H1 (cell line): ENCODE data around the gene CHPF2. TPM values are rescaled to one million over a fixed set of nuclear protein-coding genes. Genes with fewer than 3 reads are reported as not detected.

Source experiments
- CTCF ChIA-PET: fragments of 300-600 bp; sonication (Branson Sonifier 250); formaldehyde crosslinking; loops from one replicate; lab custom pipeline; 2021; ENCODE audit not compliant: partially characterized antibody; lab: Charles Lee
- POLR2A ChIA-PET: fragments of 300-600 bp; sonication (Branson Sonifier 250); formaldehyde crosslinking; loops from one replicate; lab custom pipeline; 2021; ENCODE audit warnings: inconsistent platforms; ENCODE audit not compliant: partially characterized antibody; lab: Charles Lee
- DNase-seq, 2 experiments: peaks; one replicate each; pipeline versions ENCODE4 v3.0.0 to v3.0.0-alpha.2; 2010 to 2022; ENCODE audit warnings: low spot score in 2 of 2, low read depth in 1 of 2, mixed read lengths in 1 of 2
- FAIRE-seq: peaks from 2 replicates; lab custom pipeline; 2011; peaks lifted over from hg19 to GRCh38; lab: Jason Lieb, UNC
- H2AFZ ChIP-seq: 2 replicates; pipeline ENCODE4 v1.8.1; 2012; ENCODE audit warnings: low read length, inconsistent platforms
- H2AK5ac ChIP-seq: 2 replicates; pipeline ENCODE4 v1.6.1; 2013; ENCODE audit warnings: low read depth, low read length
- H2BK120ac ChIP-seq: replicated peaks from 2 replicates; pipeline ENCODE3; 2013; ENCODE audit warnings: low read depth, low read length, inconsistent platforms
- H2BK12ac ChIP-seq: 2 replicates; pipeline ENCODE4 v1.6.1; 2013; ENCODE audit warnings: low read depth, low read length
- H2BK15ac ChIP-seq: 2 replicates; pipeline ENCODE4 v1.6.1; 2013; ENCODE audit warnings: low read length
- H2BK20ac ChIP-seq: 2 replicates; pipeline ENCODE4 v1.6.1; 2013; ENCODE audit warnings: low read length
- H2BK5ac ChIP-seq: 2 replicates; pipeline ENCODE4 v1.6.1; 2013; ENCODE audit warnings: low read depth, low read length
- H3K14ac ChIP-seq: 2 replicates; pipeline ENCODE4 v1.6.1; 2013; ENCODE audit warnings: inconsistent platforms; ENCODE audit not compliant: insufficient read length
- H3K18ac ChIP-seq: 2 replicates; pipeline ENCODE4 v1.6.1; 2013; ENCODE audit warnings: low read length; ENCODE audit errors: extremely low read depth
- H3K23ac ChIP-seq: 2 replicates; pipeline ENCODE4 v1.6.1; 2013; ENCODE audit warnings: inconsistent platforms; ENCODE audit not compliant: insufficient read length
- H3K23me2 ChIP-seq: 2 replicates; pipeline ENCODE4 v1.6.1; 2013; ENCODE audit warnings: low read depth, low read length
- H3K27ac ChIP-seq: 2 replicates; pipeline ENCODE4 v1.6.1; 2011; ENCODE audit warnings: low read depth, low read length, inconsistent platforms
- H3K27me3 ChIP-seq, 4 experiments: replicated peaks in 1 of 4; 1 replicate in 1 of 4; 2 replicates in 3 of 4; pipeline versions ENCODE4 v1.6.1 to v1.8.1; 2011 to 2013; ENCODE audit warnings: low read length in 3 of 4, mild to moderate bottlenecking in 3 of 4, inconsistent platforms in 2 of 4, mixed read lengths in 2 of 4, moderate library complexity in 1 of 4; ENCODE audit not compliant: control insufficient read depth in 3 of 4, insufficient read depth in 3 of 4; ENCODE audit errors: extremely low read depth in 1 of 4
- H3K36me3 ChIP-seq, 4 experiments: 2 replicates each; pipeline versions ENCODE4 v1.6.1 to v1.8.1; 2011 to 2013; ENCODE audit warnings: mild to moderate bottlenecking in 4 of 4, low read length in 3 of 4, moderate library complexity in 2 of 4, control low read depth in 1 of 4, inconsistent platforms in 1 of 4; ENCODE audit not compliant: insufficient read depth in 4 of 4, control insufficient read depth in 2 of 4
- H3K4ac ChIP-seq: replicated peaks from 2 replicates; pipeline ENCODE3; 2013; ENCODE audit warnings: low read length, low read depth, mixed read lengths, inconsistent platforms; ENCODE audit not compliant: insufficient read length
- H3K4me1 ChIP-seq, 4 experiments: replicated peaks in 1 of 4; 1 replicate in 1 of 4; 2 replicates in 3 of 4; pipeline versions ENCODE4 v1.6.1 to v1.8.1; 2011 to 2013; ENCODE audit warnings: low read length in 3 of 4, inconsistent platforms in 2 of 4, mixed read lengths in 1 of 4; ENCODE audit not compliant: insufficient read depth in 4 of 4, control insufficient read depth in 3 of 4
- H3K4me2 ChIP-seq, 2 experiments: 2 replicates each; pipeline versions ENCODE4 v1.6.1 to v1.8.1; 2011 to 2013; ENCODE audit warnings: low read depth in 2 of 2, low read length in 2 of 2, control low read depth in 1 of 2, inconsistent platforms in 1 of 2, mild to moderate bottlenecking in 1 of 2; ENCODE audit not compliant: insufficient read depth in 1 of 2
- H3K4me3 ChIP-seq, 4 experiments: fragments of 200-600, 300-600 bp in 1 of 4; sonication (generic), shearing (Covaris generic), sonication (Bioruptor Twin) in 1 of 4; 2 replicates each; pipeline versions ENCODE4 v1.5.1 to v1.8.1; 2011 to 2016; ENCODE audit warnings: low read length in 4 of 4, low read depth in 3 of 4, control low read depth in 2 of 4, inconsistent platforms in 2 of 4, mild to moderate bottlenecking in 2 of 4, mixed read lengths in 1 of 4, moderate library complexity in 1 of 4; ENCODE audit not compliant: insufficient read depth in 2 of 4; ENCODE audit errors: extremely low read depth in 1 of 4
- H3K56ac ChIP-seq: replicated peaks from 2 replicates; pipeline ENCODE3; 2013; ENCODE audit warnings: low read depth, mild to moderate bottlenecking, mixed read lengths, low read length, inconsistent platforms; ENCODE audit not compliant: insufficient read length
- H3K79me1 ChIP-seq: 2 replicates; pipeline ENCODE4 v1.6.1; 2013; ENCODE audit warnings: low read depth, low read length, control low read depth
- H3K79me2 ChIP-seq, 2 experiments: 2 replicates each; pipeline versions ENCODE4 v1.6.1 to v1.8.1; 2012 to 2013; ENCODE audit warnings: low read length in 2 of 2, mild to moderate bottlenecking in 2 of 2, inconsistent platforms in 1 of 2; ENCODE audit not compliant: insufficient read depth in 2 of 2, control insufficient read depth in 1 of 2
- H3K9ac ChIP-seq, 4 experiments: replicated peaks in 1 of 4; 1 replicate in 1 of 4; 2 replicates in 3 of 4; pipeline versions ENCODE4 v1.6.1 to v1.8.1; 2011 to 2013; ENCODE audit warnings: low read depth in 3 of 4, low read length in 3 of 4, control low read depth in 2 of 4, mild to moderate bottlenecking in 2 of 4, moderate library complexity in 2 of 4, inconsistent platforms in 1 of 4; ENCODE audit errors: extremely low read depth in 1 of 4
- H3K9me3 ChIP-seq, 2 experiments: 2 replicates each; pipeline versions ENCODE4 v1.6.1 to v1.8.1; 2012 to 2013; ENCODE audit warnings: mild to moderate bottlenecking in 2 of 2, moderate library complexity in 2 of 2, control low read depth in 1 of 2, inconsistent platforms in 1 of 2, low read depth in 1 of 2, low read length in 1 of 2, mixed read lengths in 1 of 2; ENCODE audit not compliant: insufficient read depth in 2 of 2
- H4K20me1 ChIP-seq, 2 experiments: replicated peaks in 1 of 2; 2 replicates each; pipeline versions ENCODE3 to v1.8.1; 2011 to 2013; ENCODE audit warnings: inconsistent platforms in 2 of 2, low read length in 2 of 2, mild to moderate bottlenecking in 1 of 2; ENCODE audit not compliant: insufficient read depth in 2 of 2, control insufficient read depth in 1 of 2
- H4K5ac ChIP-seq: 2 replicates; pipeline ENCODE4 v1.6.1; 2013; ENCODE audit warnings: low read length, low read depth, mixed read lengths, inconsistent platforms; ENCODE audit not compliant: insufficient read length
- H4K8ac ChIP-seq: 2 replicates; pipeline ENCODE4 v1.8.0; 2013; ENCODE audit warnings: mild to moderate bottlenecking, moderate library complexity, low read length, inconsistent platforms; ENCODE audit not compliant: insufficient read depth; ENCODE audit errors: extremely low read depth
- H4K91ac ChIP-seq: replicated peaks from 2 replicates; pipeline ENCODE3; 2013; ENCODE audit warnings: low read length, mixed read lengths, inconsistent platforms; ENCODE audit not compliant: insufficient read length
- CBX5 ChIP-seq: fragments of 300-800, 300-1000 bp; sonication (generic); IDR thresholded peaks from 2 replicates; pipeline ENCODE4 v1.7.1; 2016; ENCODE audit warnings: antibody characterized with exemption, low read length, low read depth
- JUN ChIP-seq: IDR thresholded peaks from 2 replicates; pipeline ENCODE4 v1.6.1; 2011; ENCODE audit warnings: low read depth, mild to moderate bottlenecking, improper control_type of control experiment, low read length
- JUND ChIP-seq: IDR thresholded peaks from 2 replicates; pipeline ENCODE4 v1.6.1; 2011; ENCODE audit warnings: mild to moderate bottlenecking, improper control_type of control experiment, low read length
- POLR2A ChIP-seq, 2 experiments: IDR thresholded peaks; 1 replicate in 1 of 2; 2 replicates in 1 of 2; pipeline ENCODE4 v1.6.1; 2011; ENCODE audit warnings: low read depth in 2 of 2, low read length in 2 of 2, mild to moderate bottlenecking in 2 of 2; ENCODE audit errors: control extremely low read depth in 1 of 2
- RAD21 ChIP-seq, 2 experiments: IDR thresholded peaks in 1 of 2; conservative IDR thresholded peaks in 1 of 2; 2 replicates each; pipeline ENCODE4 v1.6.1; 2011; ENCODE audit warnings: low read depth in 2 of 2, low read length in 2 of 2, improper control_type of control experiment in 1 of 2, inconsistent platforms in 1 of 2, mild to moderate bottlenecking in 1 of 2, moderate library complexity in 1 of 2
- TCF12 ChIP-seq: IDR thresholded peaks from 2 replicates; pipeline ENCODE4 v1.6.1; 2011; ENCODE audit warnings: low read depth, mild to moderate bottlenecking, low read length
- WGBS, 2 experiments: shearing (Covaris generic) in 1 of 2; methylation state at CpG; one replicate each; pipeline versions ENCODE4 v1.1.6 to v1.1.7; 2013 to 2015; ENCODE audit warnings: low lambda C conversion rate in 2 of 2, mixed read lengths in 2 of 2, inconsistent platforms in 1 of 2, low coverage in 1 of 2, missing lambda C conversion rate in 1 of 2; ENCODE audit not compliant: insufficient replicate concordance in 2 of 2, insufficient coverage in 1 of 2, insufficient read length in 1 of 2; ENCODE audit errors: extremely low coverage in 1 of 2, missing lambda C conversion rate in 1 of 2; 5-methylcytosine and 5-hydroxymethylcytosine counted together
- polyA plus RNA-seq, 7 experiments: library from polyadenylated mRNA; depleted of rRNA in 3 of 7; stranded (reverse) in 5 of 7; unstranded in 2 of 7; fragments of >200 nt in 5 of 7; fragments of 200-250 nt in 2 of 7; gene quantifications; 1 replicate in 5 of 7; 2 replicates in 1 of 7; 4 replicates in 1 of 7; pipeline versions ENCODE4 v1.2.1 to v1.2.3, GENCODE V29; 2011 to 2013; ENCODE audit warnings: missing spikeins in 2 of 7, mixed read lengths in 2 of 7
- total RNA-seq: library from RNA; stranded (reverse); fragmentation: NEBNext Ultra II Directional; extraction: Animal tissue kit (Norgen Biotek cat#: 25700); gene quantifications from 2 replicates; pipeline ENCODE4 v1.2.1, GENCODE V29; 2021
- TF ChIP-seq, protein P1 (sequence below): IDR thresholded peaks from 2 replicates; pipeline ENCODE4 v1.6.1; 2012; ENCODE audit warnings: inconsistent platforms
- TF ChIP-seq, protein P2 (sequence below): IDR thresholded peaks from 2 replicates; pipeline ENCODE4 v1.6.1; 2011; ENCODE audit warnings: low read depth, mild to moderate bottlenecking, low read length; ENCODE audit not compliant: insufficient read depth
- TF ChIP-seq, protein P3 (sequence below), 3 experiments: IDR thresholded peaks; 1 replicate in 2 of 3; 2 replicates in 1 of 3; pipeline versions ENCODE4 v1.5.1 to v1.6.1; 2011; ENCODE audit warnings: low read length in 3 of 3, mild to moderate bottlenecking in 3 of 3, inconsistent platforms in 2 of 3, low read depth in 1 of 3, moderate library complexity in 1 of 3; ENCODE audit not compliant: insufficient read depth in 1 of 3; ENCODE audit errors: control extremely low read depth in 1 of 3

The CHPF2 gene
- total and polyA plus RNA-seq, 2 of the 8 experiments (the other 6 are each of a cell fraction or from before 2014, with no cell fraction given): 14.4 to 20.6 TPM

DNA sequence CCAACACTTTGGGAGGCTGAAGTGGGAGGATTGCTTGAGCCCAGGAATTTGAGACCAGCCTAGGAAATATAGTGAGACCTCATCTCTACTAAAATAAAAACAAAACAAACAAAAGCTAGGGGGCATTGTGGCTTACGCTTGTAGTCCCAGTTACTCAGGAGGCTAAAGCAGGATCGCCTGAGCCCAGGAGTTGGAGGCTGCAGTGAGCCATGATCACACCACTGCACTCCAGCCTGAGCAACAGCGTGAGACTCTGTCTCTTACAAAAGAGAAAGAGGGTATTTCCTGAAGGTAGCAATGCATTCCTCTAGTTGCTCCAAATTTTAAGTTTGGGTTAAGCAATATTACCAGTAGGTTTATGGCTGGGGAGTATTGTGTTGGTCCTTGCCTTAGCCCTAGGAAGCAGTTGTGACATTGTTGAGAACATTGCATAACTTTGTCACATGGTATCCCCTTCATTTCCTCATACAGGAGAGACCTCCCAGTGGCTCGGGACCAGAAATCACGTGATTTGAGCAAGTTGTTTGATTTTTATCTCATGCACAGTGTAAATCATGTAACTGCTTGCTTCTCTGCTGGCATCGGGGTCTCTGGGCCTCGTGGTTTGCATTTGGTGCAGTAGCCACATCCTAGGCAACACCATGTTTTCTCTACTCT lies 39.5 kb downstream of the CHPF2 start:
- Histone ChIP-seq H2BK20ac (no peak overlapping the region), H2AK5ac (no peak overlapping the region), H2BK120ac (no peak overlapping the region), H3K9me3 (no peaks in the 10 kb centered on the region), H2AFZ (no peak overlapping the region), H4K8ac (no peak overlapping the region), H3K36me3 (no peaks in the 10 kb centered on the region), H3K4me2 (no peak overlapping the region), H3K79me2 (no peaks in the 10 kb centered on the region), H3K27me3 (peaks cover 0 to 13% (median 9%) of the 10 kb centered on the region in 4 experiments; a peak in 6 of 7 replicates), H3K4ac (no peak overlapping the region), H3K23ac (no peak overlapping the region), H3K23me2 (peaks cover 8% of the 10 kb centered on the region; the same call in 1 of the 2 replicates), H3K9ac (no peak overlapping the region), H3K14ac (no peak overlapping the region), H4K20me1 (peaks cover 0 to 5% of the 10 kb centered on the region in 2 experiments), H3K18ac (no peak overlapping the region), H3K56ac (no peak overlapping the region), H3K79me1 (no peaks in the 10 kb centered on the region), H4K91ac (no peak overlapping the region), H2BK5ac (no peak overlapping the region), H2BK12ac (no peak overlapping the region; the same call in 1 of the 2 replicates), H4K5ac (no peak overlapping the region), H3K4me3 (no peak overlapping the region), H3K4me1 (peaks cover 0 to 7% (median 5%) of the 10 kb centered on the region in 4 experiments; a peak in 6 of 7 replicates), H2BK15ac (no peak overlapping the region), H3K27ac (no peak overlapping the region)
- no peak for DNase-seq
- 89% methylated on average over 7 of the region's 7 CpGs; no CpG with 5 or more reads in 1 of the 2 experiments for WGBS, 2 experiments
- POLR2A ChIA-PET: no interaction called here
- CTCF ChIA-PET: interaction anchor here (0.9 to 1.6 kb wide), 7 partner anchors 10 to 80 kb away, joined by 3 to 5 read pairs (median 4); no protein-coding TSS in a partner anchor
- no peak for FAIRE-seq
- TF ChIP-seq JUN (no peak), JUND (no peak), CBX5 (no peak), RAD21 (IDR thresholded peaks at IDR 0.05 in 1 of 2, conservative IDR thresholded peaks at IDR 0.05 in 1 of 2; ENCODE audit: low read depth in 2 of 2, low read length in 2 of 2) (no peak), TCF12 (no peak), POLR2A (IDR thresholded peaks at IDR 0.05; ENCODE audit: control extremely low read depth in 1 of 2, low read depth in 2 of 2, low read length in 2 of 2) (no peak)
- TF ChIP-seq, protein P1, sequence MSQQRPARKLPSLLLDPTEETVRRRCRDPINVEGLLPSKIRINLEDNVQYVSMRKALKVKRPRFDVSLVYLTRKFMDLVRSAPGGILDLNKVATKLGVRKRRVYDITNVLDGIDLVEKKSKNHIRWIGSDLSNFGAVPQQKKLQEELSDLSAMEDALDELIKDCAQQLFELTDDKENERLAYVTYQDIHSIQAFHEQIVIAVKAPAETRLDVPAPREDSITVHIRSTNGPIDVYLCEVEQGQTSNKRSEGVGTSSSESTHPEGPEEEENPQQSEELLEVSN: no peak
- TF ChIP-seq, protein P2, sequence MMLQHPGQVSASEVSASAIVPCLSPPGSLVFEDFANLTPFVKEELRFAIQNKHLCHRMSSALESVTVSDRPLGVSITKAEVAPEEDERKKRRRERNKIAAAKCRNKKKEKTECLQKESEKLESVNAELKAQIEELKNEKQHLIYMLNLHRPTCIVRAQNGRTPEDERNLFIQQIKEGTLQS: no peak
- TF ChIP-seq, protein P3, sequence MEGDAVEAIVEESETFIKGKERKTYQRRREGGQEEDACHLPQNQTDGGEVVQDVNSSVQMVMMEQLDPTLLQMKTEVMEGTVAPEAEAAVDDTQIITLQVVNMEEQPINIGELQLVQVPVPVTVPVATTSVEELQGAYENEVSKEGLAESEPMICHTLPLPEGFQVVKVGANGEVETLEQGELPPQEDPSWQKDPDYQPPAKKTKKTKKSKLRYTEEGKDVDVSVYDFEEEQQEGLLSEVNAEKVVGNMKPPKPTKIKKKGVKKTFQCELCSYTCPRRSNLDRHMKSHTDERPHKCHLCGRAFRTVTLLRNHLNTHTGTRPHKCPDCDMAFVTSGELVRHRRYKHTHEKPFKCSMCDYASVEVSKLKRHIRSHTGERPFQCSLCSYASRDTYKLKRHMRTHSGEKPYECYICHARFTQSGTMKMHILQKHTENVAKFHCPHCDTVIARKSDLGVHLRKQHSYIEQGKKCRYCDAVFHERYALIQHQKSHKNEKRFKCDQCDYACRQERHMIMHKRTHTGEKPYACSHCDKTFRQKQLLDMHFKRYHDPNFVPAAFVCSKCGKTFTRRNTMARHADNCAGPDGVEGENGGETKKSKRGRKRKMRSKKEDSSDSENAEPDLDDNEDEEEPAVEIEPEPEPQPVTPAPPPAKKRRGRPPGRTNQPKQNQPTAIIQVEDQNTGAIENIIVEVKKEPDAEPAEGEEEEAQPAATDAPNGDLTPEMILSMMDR (IDR thresholded peaks at IDR 0.05; ENCODE audit: control extremely low read depth in 1 of 3, insufficient read depth in 1 of 3, low read depth in 1 of 3, low read length in 3 of 3): no peak
